ENCODE measurements around the gene FGFR4. TPM values are rescaled to one million over a fixed set of nuclear protein-coding genes. Genes with fewer than 3 reads are reported as not detected.
A peak's percentile ranks its signal among the peaks of the same experiment; 100 is the strongest.

FGFR4 gene
- polyA plus RNA-seq, 1 donor (not counting 4 experiments of a cell fraction or from before 2014, with no cell fraction given), result 0.62 TPM

- Histone ChIP-seq H3K79me2 (ENCODE audit: control insufficient read depth, insufficient read depth, low read length) (no peaks in the 10 kb centered on the region), H3K4me1 (ENCODE audit: control insufficient read depth, extremely low read depth, insufficient read depth, low read length) (no peaks in the 10 kb centered on the region), H3K36me3 (ENCODE audit: control insufficient read depth in 2 of 2, extremely low read depth in 1 of 2, insufficient read depth in 2 of 2, low read length in 2 of 2) (no peaks in the 10 kb centered on the region), H3K27me3 (ENCODE audit: control insufficient read depth, extremely low read depth, insufficient read depth, low read length) (peaks cover 3% of the 10 kb centered on the region), H3K4me3 (ENCODE audit: control insufficient read depth in 2 of 3, extremely low read depth in 1 of 3, insufficient read depth in 2 of 3, low read depth in 1 of 3, low read length in 3 of 3) (no peak overlapping the region), H4K20me1 (ENCODE audit: control insufficient read depth, extremely low read depth, insufficient read depth, low read length) (no peaks in the 10 kb centered on the region), H3K4me2 (ENCODE audit: control insufficient read depth, extremely low read depth, insufficient read depth, low read depth, low read length) (no peak overlapping the region), H2AFZ (ENCODE audit: control insufficient read depth, low read length) (no peak overlapping the region), H3K9ac (ENCODE audit: control insufficient read depth, extremely low read depth, insufficient read depth, low read length) (no peak overlapping the region), H3K27ac (ENCODE audit: control insufficient read depth, insufficient read depth, low read length) (no peak overlapping the region), H3K9me1 (ENCODE audit: control insufficient read depth, extremely low read depth, insufficient read depth, low read length) (no peaks in the 10 kb centered on the region), H3K9me3 (ENCODE audit: control insufficient read depth, low read depth, low read length) (no peaks in the 10 kb centered on the region)
- DNase-seq (ENCODE audit: low read depth, low spot score), result no peak
- dilution Hi-C loops (cut with MboI; ENCODE audit: extremely low pct_ligation_motif_present, low sequenced_read_pairs), result no loop called here
- TF ChIP-seq CTCF (optimal IDR thresholded peaks at IDR 0.05 in 1 of 3, IDR thresholded peaks at IDR 0.05 in 1 of 3, conservative IDR thresholded peaks at IDR 0.05 in 1 of 3; ENCODE audit: extremely low read depth in 1 of 3, insufficient read depth in 2 of 3, low read length in 3 of 3) (no peak), EZH2 (IDR thresholded peaks at IDR 0.05; ENCODE audit: low read length) (no peak)
- no peak for FAIRE-seq
Observed at GRCh38 chr5:177109810-177110209, 23.1 kb downstream of the FGFR4 start.

- Histone ChIP-seq H3K27ac (ENCODE audit: control insufficient read depth, insufficient read depth, low read length) (no peak overlapping the region), H3K9me3 (ENCODE audit: control insufficient read depth, low read depth, low read length) (no peaks in the 10 kb centered on the region), H3K9me1 (ENCODE audit: control insufficient read depth, extremely low read depth, insufficient read depth, low read length) (no peaks in the 10 kb centered on the region), H4K20me1 (ENCODE audit: control insufficient read depth, extremely low read depth, insufficient read depth, low read length) (no peaks in the 10 kb centered on the region), H3K4me1 (ENCODE audit: control insufficient read depth, extremely low read depth, insufficient read depth, low read length) (no peaks in the 10 kb centered on the region), H3K79me2 (ENCODE audit: control insufficient read depth, insufficient read depth, low read length) (no peaks in the 10 kb centered on the region), H3K36me3 (ENCODE audit: control insufficient read depth in 2 of 2, extremely low read depth in 1 of 2, insufficient read depth in 2 of 2, low read length in 2 of 2) (no peaks in the 10 kb centered on the region), H3K4me3 (ENCODE audit: control insufficient read depth in 2 of 3, extremely low read depth in 1 of 3, insufficient read depth in 2 of 3, low read depth in 1 of 3, low read length in 3 of 3) (no peak overlapping the region), H3K9ac (ENCODE audit: control insufficient read depth, extremely low read depth, insufficient read depth, low read length) (no peak overlapping the region), H2AFZ (ENCODE audit: control insufficient read depth, low read length) (no peak overlapping the region), H3K4me2 (ENCODE audit: control insufficient read depth, extremely low read depth, insufficient read depth, low read depth, low read length) (no peak overlapping the region), H3K27me3 (ENCODE audit: control insufficient read depth, extremely low read depth, insufficient read depth, low read length) (peaks cover 2% of the 10 kb centered on the region)
- DNase-seq (ENCODE audit: low read depth, low spot score) (no peak), FAIRE-seq (no peak)
- dilution Hi-C loops (cut with MboI; ENCODE audit: extremely low pct_ligation_motif_present, low sequenced_read_pairs), result no loop called here
- TF ChIP-seq CTCF (optimal IDR thresholded peaks at IDR 0.05 in 1 of 3, IDR thresholded peaks at IDR 0.05 in 1 of 3, conservative IDR thresholded peaks at IDR 0.05 in 1 of 3; ENCODE audit: extremely low read depth in 1 of 3, insufficient read depth in 2 of 3, low read length in 3 of 3), result peak; percentile 95 to 97 (median 96)
- no peak for TF ChIP-seq EZH2 (IDR thresholded peaks at IDR 0.05; ENCODE audit: low read length)
Observed at GRCh38 chr5:177111720-177112394, 25.1 kb downstream of the FGFR4 start.
